HepG2 (cell line): ENCODE measurements around the gene SPSB1. TPM values are rescaled to one million over a fixed set of nuclear protein-coding genes. Genes with fewer than 3 reads are reported as not detected.

ENCODE experiments used
- ATF1 ChIP-seq: IDR thresholded peaks from 2 replicates; pipeline ENCODE4 v1.6.1; 2016; ENCODE audit warnings: mild to moderate bottlenecking, control low read depth
- FOXA1 ChIP-seq, 2 experiments: fragments of 450-650 bp in 1 of 2; sonication (generic) in 1 of 2; formaldehyde crosslinking in 1 of 2; IDR thresholded peaks; 2 replicates each; pipeline versions ENCODE4 v1.4.0 to v1.6.1; 2016 to 2020; ENCODE audit warnings: missing genetic modification reagents in 1 of 2
- FOXK1 ChIP-seq: sonication (generic); formaldehyde crosslinking; IDR thresholded peaks from 2 replicates; pipeline ENCODE4 v1.4.0; 2020; ENCODE audit warnings: low read depth, missing genetic modification reagents, borderline replicate concordance
- FOXK2 ChIP-seq: fragments of 450-650 bp; IDR thresholded peaks from 2 replicates; pipeline ENCODE4 v1.6.1; 2016
- GABPB1 ChIP-seq: IDR thresholded peaks from 2 replicates; pipeline ENCODE4 v1.6.1; 2016; ENCODE audit warnings: mild to moderate bottlenecking, missing genetic modification reagents, moderate library complexity, missing compliant biosample characterization
- GTF2F1 ChIP-seq: fragments of 150-350 bp; IDR thresholded peaks from 2 replicates; pipeline ENCODE4 v1.6.1; 2014; ENCODE audit warnings: low read length
- MTA1 ChIP-seq: sonication (generic); formaldehyde crosslinking; IDR thresholded peaks from 2 replicates; pipeline ENCODE4 v1.4.0; 2020; ENCODE audit warnings: missing genetic modification reagents, mild to moderate bottlenecking, borderline replicate concordance
- NR2C2 ChIP-seq: sonication (generic); formaldehyde crosslinking; IDR thresholded peaks from 2 replicates; pipeline ENCODE4 v1.4.0; 2020; ENCODE audit warnings: missing genetic modification reagents, mild to moderate bottlenecking, moderate library complexity, borderline replicate concordance
- PTBP1 ChIP-seq: fragments of 200-400 bp; formaldehyde crosslinking; IDR thresholded peaks from 2 replicates; pipeline ENCODE4 v1.6.1; 2018; ENCODE audit warnings: low read length, low read depth; ENCODE audit not compliant: poor library complexity, severe bottlenecking
- SALL1 ChIP-seq: sonication (generic); formaldehyde crosslinking; IDR thresholded peaks from 2 replicates; pipeline ENCODE4 v1.8.0; 2022; ENCODE audit warnings: mild to moderate bottlenecking, missing genetic modification reagents
- SKI ChIP-seq: fragments of 450-650 bp; IDR thresholded peaks from one replicate; pipeline ENCODE4 v1.6.1; 2018; ENCODE audit warnings: mild to moderate bottlenecking; ENCODE audit not compliant: partially characterized antibody
- STAG1 ChIP-seq: sonication (generic); formaldehyde crosslinking; IDR thresholded peaks from 2 replicates; pipeline ENCODE4 v1.4.0; 2020; ENCODE audit warnings: missing genetic modification reagents
- TEAD3 ChIP-seq: optimal IDR thresholded peaks from 2 replicates; pipeline ENCODE3; 2016; ENCODE audit warnings: borderline replicate concordance
- ZMYM3 ChIP-seq: sonication (generic); formaldehyde crosslinking; IDR thresholded peaks from 2 replicates; pipeline ENCODE4 v1.5.1; 2020; ENCODE audit warnings: mild to moderate bottlenecking, missing genetic modification reagents
- ZNF350 ChIP-seq: sonication (generic); formaldehyde crosslinking; IDR thresholded peaks from 2 replicates; pipeline ENCODE4 v1.4.0; 2020; ENCODE audit warnings: mild to moderate bottlenecking, low read depth, missing genetic modification reagents, borderline replicate concordance
- ZNF556 ChIP-seq: sonication (generic); formaldehyde crosslinking; IDR thresholded peaks from 2 replicates; pipeline ENCODE4 v1.4.0; 2020; ENCODE audit warnings: mild to moderate bottlenecking, missing genetic modification reagents, borderline replicate concordance
- ZNF768 ChIP-seq: sonication (generic); formaldehyde crosslinking; IDR thresholded peaks from 2 replicates; pipeline ENCODE4 v1.4.0; 2020; ENCODE audit warnings: missing genetic modification reagents
- ZSCAN21 ChIP-seq: sonication (generic); formaldehyde crosslinking; IDR thresholded peaks from 2 replicates; pipeline ENCODE4 v1.8.0; 2022; ENCODE audit warnings: mild to moderate bottlenecking, missing genetic modification reagents, moderate library complexity, borderline replicate concordance
- polyA plus RNA-seq, 8 experiments: library from polyadenylated mRNA; depleted of rRNA in 3 of 8; stranded (reverse) in 7 of 8; unstranded in 1 of 8; fragments of >200 nt; fragmentation: Illumina TruSeq in 4 of 8; extraction: Trizol in 4 of 8; gene quantifications; 2 replicates each; pipeline versions ENCODE4 v1.2.1 to v1.2.3, GENCODE V29; 2011 to 2016; ENCODE audit warnings: low read depth in 4 of 8, missing spikeins in 1 of 8, mixed read lengths in 1 of 8; ENCODE audit not compliant: insufficient read depth in 1 of 8
- total RNA-seq, 5 experiments: library from RNA; depleted of rRNA; stranded (reverse); fragments of >200 nt; fragmentation: Illumina TruSeq; extraction: Trizol; gene quantifications; 2 replicates each; pipeline ENCODE4 v1.2.3, GENCODE V29; 2016; ENCODE audit warnings: low read depth in 1 of 5
- TF ChIP-seq, protein P1 (sequence below): IDR thresholded peaks from 2 replicates; pipeline ENCODE4 v1.6.1; 2016; ENCODE audit warnings: low read depth, borderline replicate concordance
- TF ChIP-seq, protein P2 (sequence below): sonication (generic); formaldehyde crosslinking; IDR thresholded peaks from 2 replicates; pipeline ENCODE4 v1.4.0; 2020; ENCODE audit warnings: missing genetic modification reagents; ENCODE audit errors: not compliant biosample characterization
- TF ChIP-seq, protein P3 (sequence below): sonication (generic); formaldehyde crosslinking; IDR thresholded peaks from 2 replicates; pipeline ENCODE4 v1.4.0; 2020; ENCODE audit warnings: missing genetic modification reagents
- TF ChIP-seq, protein P4 (sequence below): sonication (generic); formaldehyde crosslinking; IDR thresholded peaks from 2 replicates; pipeline ENCODE4 v1.4.0; 2020; ENCODE audit warnings: missing genetic modification reagents

SPSB1 gene
- total and polyA plus RNA-seq, 2 of the 13 experiments (the other 11 are each of a cell fraction or from before 2014, with no cell fraction given), result 5.0 to 8.0 TPM

DNA sequence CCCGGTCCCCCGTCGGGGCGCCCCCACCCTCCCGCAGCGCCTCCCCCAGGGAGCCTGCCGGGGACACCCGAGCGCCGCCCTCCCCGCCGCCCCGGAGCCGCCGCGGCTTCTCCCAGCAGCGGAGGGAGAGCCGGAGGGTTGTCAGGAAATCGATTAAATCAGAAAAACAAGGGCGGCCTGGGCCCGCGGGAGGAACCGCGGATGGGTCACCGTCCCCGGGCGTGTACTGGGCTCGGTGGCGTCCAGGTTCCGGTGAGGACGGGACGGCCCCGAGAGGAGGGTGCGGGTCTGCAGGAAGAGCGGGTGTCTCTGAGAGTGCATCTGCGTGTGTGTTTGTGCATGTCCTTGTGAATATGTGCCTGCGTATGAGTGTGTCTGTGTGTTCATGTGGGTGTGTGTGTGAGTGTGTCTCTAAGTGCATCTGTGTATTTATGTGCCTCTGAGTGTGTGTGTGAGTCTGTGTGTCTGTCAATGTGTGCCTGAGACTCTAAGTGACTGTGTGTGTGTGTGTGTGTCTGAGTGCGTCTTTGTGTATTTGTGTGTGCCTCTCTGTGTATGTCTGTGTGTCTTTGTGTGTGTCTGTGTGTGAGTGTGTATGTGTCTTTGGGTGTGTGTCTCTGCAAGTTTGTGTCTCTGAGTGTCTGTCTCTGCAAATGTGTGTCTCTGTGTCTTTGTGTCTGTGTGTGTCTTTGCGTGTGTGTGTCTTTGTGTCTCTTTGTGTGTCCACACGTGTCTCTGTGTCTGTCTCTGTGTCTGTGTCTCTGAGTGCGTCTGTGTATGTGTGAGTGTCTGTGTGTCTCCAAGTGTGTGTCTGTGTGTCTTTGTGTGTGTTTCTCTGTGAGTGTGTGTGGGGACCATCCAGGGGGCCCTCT lies 1.1 kb downstream of the SPSB1 start (continued):
- TF ChIP-seq GTF2F1 (no peak), ZSCAN21 (CRISPR knock-in tag) (no peak), ZNF768 (0 out of 2 replicates have a peak, but pooled peaks have one; percentile 14), ATF1 (no peak), GABPB1 (CRISPR knock-in tag) (peak; percentile 43; the same call in 1 of the 2 replicates), SALL1 (CRISPR knock-in tag) (0 out of 2 replicates have a peak, but pooled peaks have one; percentile 6), NR2C2 (CRISPR knock-in tag) (no peak), ZNF556 (CRISPR knock-in tag) (0 out of 2 replicates have a peak, but pooled peaks have one; percentile 35), MTA1 (CRISPR knock-in tag) (peak; percentile 51; the same call in 1 of the 2 replicates), FOXK2 (peak; percentile 61), ZMYM3 (peak; percentile 55), SKI (no peak), STAG1 (CRISPR knock-in tag) (no peak), FOXA1 (IDR thresholded peaks at IDR 0.05) (peak; percentile 39; the same call in 1 of the 2 replicates), FOXA1 (CRISPR knock-in tag; IDR thresholded peaks at IDR 0.05) (no peak), PTBP1 (no peak), TEAD3 (CRISPR knock-in tag) (peak; percentile 1), FOXK1 (no peak), ZNF350 (CRISPR knock-in tag) (no peak)
- TF ChIP-seq, protein P1, sequence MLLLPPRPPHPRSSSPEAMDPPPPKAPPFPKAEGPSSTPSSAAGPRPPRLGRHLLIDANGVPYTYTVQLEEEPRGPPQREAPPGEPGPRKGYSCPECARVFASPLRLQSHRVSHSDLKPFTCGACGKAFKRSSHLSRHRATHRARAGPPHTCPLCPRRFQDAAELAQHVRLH (CRISPR knock-in tag), result no peak
- TF ChIP-seq, protein P2, sequence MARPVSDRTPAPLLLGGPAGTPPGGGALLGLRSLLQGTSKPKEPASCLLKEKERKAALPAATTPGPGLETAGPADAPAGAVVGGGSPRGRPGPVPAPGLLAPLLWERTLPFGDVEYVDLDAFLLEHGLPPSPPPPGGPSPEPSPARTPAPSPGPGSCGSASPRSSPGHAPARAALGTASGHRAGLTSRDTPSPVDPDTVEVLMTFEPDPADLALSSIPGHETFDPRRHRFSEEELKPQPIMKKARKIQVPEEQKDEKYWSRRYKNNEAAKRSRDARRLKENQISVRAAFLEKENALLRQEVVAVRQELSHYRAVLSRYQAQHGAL (CRISPR knock-in tag), result no peak
- TF ChIP-seq, protein P3, sequence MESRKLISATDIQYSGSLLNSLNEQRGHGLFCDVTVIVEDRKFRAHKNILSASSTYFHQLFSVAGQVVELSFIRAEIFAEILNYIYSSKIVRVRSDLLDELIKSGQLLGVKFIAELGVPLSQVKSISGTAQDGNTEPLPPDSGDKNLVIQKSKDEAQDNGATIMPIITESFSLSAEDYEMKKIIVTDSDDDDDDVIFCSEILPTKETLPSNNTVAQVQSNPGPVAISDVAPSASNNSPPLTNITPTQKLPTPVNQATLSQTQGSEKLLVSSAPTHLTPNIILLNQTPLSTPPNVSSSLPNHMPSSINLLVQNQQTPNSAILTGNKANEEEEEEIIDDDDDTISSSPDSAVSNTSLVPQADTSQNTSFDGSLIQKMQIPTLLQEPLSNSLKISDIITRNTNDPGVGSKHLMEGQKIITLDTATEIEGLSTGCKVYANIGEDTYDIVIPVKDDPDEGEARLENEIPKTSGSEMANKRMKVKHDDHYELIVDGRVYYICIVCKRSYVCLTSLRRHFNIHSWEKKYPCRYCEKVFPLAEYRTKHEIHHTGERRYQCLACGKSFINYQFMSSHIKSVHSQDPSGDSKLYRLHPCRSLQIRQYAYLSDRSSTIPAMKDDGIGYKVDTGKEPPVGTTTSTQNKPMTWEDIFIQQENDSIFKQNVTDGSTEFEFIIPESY (CRISPR knock-in tag), result 0 out of 2 replicates have a peak, but pooled peaks have one; percentile 12
- TF ChIP-seq, protein P4, sequence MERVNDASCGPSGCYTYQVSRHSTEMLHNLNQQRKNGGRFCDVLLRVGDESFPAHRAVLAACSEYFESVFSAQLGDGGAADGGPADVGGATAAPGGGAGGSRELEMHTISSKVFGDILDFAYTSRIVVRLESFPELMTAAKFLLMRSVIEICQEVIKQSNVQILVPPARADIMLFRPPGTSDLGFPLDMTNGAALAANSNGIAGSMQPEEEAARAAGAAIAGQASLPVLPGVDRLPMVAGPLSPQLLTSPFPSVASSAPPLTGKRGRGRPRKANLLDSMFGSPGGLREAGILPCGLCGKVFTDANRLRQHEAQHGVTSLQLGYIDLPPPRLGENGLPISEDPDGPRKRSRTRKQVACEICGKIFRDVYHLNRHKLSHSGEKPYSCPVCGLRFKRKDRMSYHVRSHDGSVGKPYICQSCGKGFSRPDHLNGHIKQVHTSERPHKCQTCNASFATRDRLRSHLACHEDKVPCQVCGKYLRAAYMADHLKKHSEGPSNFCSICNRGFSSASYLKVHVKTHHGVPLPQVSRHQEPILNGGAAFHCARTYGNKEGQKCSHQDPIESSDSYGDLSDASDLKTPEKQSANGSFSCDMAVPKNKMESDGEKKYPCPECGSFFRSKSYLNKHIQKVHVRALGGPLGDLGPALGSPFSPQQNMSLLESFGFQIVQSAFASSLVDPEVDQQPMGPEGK (CRISPR knock-in tag), result peak; percentile 72
